ENCODE measurements around the gene COG7.

Gene COG7

DNA sequence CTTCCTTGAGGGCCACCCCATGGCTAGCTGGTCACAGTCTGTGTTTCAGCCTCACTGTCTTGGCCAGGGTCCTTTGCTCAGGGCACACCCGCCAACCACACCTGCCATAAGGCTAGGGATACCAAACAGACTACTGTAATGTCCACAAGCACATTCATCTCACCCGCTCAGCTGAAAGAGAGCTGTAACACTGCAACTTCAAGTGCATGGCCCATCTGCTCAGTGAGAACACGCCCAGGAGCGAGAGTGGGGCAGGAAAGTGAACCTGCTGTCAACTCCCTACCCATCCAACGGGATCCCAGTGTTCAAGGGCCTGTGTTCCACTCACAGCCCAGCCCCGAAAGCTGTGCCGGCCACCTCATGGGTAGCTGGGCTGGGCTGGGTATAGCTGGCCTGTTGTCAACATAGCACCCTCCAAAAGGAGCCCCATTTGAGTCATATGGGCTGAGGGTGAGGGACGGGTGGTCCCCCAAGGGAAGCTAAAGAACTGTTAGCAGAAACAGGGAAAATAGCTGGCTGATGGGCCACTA lies 95.2 kb downstream of the COG7 start:
- DNase-seq (ENCODE audit: low spot score), result no peak

DNA sequence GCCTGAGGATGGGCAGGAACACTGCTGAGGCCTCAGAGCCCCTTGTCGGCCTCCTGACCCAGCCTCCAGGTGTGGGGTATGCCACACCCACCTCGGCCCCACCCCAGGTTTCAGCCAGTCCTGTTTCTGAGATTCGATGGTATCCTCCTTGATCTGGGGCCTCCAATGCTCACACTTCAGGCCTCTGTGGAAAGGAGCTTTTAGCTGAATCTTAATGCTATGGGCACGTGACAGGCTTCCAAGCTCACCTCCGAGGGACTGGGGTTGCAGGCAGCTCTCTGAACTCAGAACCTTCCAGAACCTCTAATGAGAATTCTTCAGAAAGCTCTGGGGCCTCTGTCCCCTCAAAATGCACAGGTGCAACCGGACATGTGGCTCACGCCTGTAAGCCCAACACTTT lies 96.0 kb downstream of the COG7 start:
- no peak for DNase-seq (ENCODE audit: low spot score)

DNA sequence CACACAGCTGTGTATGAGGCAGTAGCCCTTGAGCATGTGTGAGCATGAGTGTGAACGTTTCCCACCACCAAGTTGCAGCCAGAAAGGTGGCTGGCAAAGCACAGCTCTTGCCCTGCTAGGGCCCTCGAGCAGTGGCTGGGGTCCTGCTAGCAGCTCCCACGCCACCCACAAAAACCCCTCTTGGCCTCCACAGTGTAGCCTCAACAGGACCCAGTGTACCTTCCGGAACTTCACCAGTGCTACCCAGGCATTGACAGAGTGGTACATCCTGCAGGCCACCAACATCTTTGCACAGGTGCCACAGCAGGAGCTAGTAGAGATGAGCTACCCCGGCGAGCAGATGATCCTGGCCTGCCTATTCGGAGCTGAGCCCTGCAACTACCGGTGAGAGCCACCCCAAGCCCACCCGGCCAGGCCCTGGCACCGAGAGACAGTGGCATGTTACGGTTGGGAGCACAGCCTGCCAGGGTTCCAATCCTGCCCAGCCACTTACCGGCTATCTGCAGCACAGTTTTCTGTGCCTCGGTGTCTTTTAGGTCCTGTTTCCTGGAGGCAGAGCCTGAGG lies 97.8 kb downstream of the COG7 start:
- no peak for DNase-seq (ENCODE audit: low spot score)

DNA sequence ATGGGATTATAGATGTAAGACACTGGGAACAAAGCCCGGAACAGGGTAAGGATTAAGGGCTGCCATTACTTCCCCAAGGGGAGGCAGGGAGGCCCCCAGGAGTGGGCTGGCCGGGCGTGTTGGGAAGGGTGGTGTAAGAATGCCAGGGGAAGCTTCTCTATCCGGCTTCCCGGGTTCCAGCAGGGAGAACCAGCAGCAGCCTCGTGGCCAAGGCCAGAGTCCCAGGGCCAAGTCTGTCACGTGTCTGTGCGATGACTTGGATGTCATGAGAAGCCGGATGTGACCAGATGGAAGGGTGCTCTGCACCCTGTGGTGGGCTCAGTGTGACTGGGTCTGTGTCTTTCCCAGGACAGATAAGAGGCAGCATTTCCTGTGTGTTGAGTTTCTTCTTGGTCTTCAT lies 98.7 kb downstream of the COG7 start:
- no peak for DNase-seq (ENCODE audit: low spot score)

DNA sequence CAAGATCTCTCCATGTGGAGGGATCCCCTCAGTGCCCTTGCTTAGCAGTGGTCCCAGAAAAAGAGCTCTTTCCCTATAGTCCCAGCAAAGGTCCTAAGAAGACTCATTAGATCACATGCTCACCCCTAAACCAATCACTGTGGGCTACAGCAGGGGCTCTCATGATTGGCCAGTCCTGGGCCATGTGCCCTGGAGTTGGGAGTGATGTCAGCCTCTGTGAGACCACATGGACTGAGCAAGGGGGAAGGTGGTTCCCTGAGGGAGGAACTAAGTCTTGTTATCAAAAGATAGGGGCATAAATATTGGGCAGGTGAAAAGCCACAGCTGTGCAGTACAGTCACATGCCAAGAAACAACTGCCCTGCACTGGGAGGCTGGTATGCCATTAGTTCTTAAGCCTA lies 99.5 kb downstream of the COG7 start:
- no peak for DNase-seq (ENCODE audit: low spot score)

DNA sequence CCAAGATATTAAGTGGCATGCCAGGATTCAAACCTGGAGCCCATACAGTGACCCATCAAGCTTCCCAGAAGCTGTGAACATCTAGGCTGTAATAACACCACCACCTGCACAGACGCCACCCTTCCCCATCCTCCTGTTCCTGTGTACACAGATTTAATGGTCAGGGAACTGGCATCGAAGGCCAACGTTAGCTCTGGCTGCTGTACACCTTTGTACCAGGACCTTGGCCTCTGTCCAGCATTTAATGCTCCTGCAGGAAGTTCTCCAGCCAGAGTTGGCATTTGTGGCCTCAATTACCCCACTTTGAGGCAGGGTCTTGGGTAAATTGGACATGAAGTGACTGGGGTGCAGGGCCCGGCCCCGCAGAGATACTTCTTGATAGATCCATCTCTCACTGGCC lies 101.6 kb downstream of the COG7 start:
- no peak for DNase-seq (ENCODE audit: low spot score)

DNA sequence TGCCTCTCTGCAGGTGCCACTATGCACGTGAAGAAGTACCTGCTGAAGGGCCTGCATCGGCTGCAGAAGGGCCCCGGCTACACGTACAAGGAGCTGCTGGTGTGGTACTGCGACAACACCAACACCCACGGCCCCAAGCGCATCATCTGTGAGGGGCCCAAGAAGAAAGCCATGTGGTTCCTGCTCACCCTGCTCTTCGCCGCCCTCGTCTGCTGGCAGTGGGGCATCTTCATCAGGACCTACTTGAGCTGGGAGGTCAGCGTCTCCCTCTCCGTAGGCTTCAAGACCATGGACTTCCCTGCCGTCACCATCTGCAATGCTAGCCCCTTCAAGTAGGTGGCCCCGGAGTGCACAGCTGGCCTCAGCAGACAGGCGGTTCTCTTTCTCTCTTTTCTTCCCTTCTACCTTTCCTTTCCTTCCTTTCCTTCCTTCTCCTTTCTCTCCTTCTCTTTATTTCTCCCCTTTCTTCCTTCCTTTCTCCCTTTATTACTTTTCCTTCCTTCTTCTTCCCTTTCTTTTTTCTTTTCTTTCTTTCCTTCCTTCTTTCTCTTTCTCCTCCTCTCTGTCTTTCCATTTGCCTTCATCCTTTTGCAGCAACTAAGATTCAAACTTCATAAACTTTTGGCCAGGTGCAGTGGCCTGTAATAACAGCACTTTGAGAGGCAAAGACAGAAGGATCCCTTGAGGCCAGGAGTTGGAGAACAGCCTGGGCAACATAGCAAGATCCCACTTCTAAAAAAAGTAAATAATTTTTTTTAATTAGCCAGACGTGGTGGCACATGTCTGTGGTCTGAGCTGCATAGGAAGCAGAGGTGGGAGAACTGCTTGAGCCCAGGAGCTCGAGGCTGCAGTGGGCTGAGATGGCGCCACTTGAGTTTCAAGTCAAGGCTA lies 104.2 kb downstream of the COG7 start:
- DNase-seq (ENCODE audit: low spot score), result no peak

DNA sequence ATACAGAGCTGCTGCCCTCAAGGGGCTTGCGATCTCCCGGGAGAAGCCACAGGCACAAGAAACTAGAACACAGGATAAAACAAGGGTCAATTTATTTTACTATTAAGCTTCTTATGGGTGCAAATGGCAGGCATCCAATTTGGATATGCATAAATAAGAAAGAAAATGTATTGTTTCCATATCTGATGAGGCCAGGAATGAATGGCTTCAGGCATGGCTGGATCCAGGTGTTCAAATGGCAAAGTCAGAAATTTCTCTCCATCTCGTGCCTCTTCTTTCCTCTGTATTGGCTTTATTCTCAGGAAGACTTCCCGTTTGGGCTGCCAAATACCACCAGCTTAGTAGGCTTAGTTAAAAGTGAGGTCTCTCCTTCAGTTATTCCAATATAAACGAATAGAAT lies 107.8 kb downstream of the COG7 start:
- no peak for DNase-seq (ENCODE audit: low spot score)

DNA sequence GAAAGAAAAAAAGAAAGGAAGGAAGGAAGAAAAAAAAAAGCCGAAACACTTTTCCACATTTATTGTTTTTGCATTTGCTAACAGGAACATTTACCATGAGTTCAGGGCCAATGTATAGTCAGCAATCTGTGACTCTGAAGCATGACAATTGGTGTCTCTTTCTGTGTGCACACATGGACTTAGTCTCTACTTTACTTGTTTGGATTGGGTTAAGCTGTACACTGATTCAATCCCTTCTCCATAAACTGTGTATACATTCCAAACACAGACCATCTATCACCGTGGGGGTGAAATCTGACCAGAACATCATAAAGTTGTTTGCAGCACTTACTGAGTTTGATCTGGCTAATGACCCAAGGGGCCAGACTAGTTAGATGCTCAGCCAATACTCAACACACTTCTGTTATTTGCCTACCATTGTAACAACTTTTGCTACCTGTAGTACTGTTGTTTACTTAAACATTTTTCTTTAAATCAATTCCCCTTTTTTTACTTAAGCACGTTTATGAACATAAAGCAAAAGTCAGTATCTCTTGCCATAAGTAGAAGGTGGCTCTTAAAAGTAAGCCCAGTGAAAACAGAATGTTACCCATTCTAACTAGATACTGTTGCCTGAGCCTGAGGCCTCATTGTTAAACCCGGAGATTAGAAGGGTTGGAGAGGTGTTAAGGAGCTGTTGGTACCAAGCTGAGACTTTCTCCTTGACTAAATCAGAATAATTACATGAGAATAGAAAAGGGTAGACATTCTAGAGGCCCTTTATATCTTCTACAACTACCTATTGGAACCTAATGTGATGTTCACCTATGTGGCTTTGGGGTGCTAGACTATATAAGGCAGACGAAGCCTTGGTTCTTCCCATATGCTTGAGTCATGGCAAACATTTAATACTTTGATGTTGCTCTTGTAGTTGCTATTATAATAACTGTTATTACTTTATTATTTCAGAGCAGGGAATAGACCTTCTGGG lies 109.1 kb downstream of the COG7 start:
- DNase-seq (ENCODE audit: low spot score), result no peak

DNA sequence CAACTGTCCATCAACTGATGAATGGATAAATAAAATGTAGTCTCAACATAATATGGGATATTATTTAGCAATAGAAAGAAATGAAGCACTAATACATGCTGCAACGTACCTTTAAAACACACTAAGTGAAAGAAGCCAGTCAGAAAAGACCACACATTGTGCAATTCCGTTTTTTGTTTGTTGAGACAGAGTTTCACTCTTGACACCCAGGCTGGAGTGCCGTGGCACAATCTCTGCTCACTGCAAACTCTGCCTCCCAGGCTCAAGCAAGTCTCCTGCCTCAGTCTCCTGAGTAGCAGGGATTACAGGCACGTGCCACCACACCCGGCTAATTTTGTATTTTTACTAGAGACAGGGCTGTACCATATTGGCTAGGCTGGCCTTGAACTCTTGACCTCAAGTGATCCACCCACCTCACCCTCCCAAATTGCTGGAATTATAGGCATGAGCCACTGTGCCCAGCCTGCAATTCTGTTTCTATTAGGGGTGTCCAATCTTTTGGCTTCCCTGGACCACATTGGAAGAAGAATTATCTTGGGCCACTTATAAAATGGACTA lies 110.8 kb downstream of the COG7 start:
- no peak for DNase-seq (ENCODE audit: low spot score)

DNA sequence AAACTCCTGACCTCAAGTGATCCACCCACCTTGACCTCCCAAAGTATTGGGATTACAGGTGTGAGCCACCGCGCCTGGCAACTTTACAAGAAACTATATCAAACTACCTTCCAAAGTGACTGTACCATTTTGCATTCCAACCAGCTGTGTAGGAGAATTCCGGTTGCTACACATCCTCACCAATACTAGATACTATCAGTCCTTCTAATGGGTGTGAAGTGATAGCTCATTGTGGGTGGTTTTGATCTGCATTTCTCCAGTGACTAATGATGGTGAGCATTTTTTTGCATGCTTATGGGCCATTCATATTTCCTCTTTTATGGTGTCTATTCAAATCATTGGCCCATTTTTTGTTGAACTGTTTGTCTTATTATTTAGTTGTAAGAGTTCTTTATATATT lies 113.2 kb downstream of the COG7 start:
- no peak for DNase-seq (ENCODE audit: low spot score)
